ENCODE results near the gene VCX3B.
"Not testable (repeated sequence)": the region's sequence is repeated elsewhere in the genome, so short reads cannot be mapped to it uniquely, and the experiment has no call there.

The VCX3B gene

DNA sequence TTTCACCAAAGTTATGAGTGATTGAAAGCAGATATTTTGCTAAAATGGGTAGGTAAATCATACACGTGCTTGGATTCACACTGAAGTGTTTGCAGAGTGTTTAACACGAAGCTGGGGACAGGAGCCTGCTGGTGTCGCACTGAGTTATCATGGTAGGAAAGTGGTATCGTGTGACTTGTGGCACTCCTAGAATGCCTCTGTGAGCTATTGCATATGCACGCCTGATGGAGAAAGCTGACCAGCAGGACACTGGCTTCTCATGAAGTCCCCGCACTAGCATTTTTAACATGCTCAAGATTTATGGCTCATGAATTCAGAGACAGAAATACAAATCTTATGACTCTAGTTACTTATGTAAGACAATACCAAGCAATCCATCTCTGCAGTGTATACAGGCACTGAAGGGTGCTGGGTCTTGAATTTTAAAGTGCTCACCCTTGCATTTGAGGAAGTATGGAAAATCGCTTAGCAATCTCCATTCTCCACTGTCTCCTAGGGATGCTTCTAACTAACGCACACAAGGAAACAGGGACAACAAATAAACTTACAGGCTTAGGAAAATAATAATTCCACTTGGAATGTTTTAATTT lies 19.8 kb downstream of the VCX3B start:
- Histone ChIP-seq H3K9me3 (ENCODE audit: severe bottlenecking) (no peaks in the 10 kb centered on the region), H3K36me3 (no peaks in the 10 kb centered on the region), H3K27ac (no peak overlapping the region), H3K4me3 (ENCODE audit: low read depth, low read length) (no peak overlapping the region), H3K27me3 (ENCODE audit: insufficient read depth, low read depth, severe bottlenecking) (no peaks in the 10 kb centered on the region)
- no peak for DNase-seq
- TF ChIP-seq CTCF (IDR thresholded peaks at IDR 0.05; ENCODE audit: low read depth, low read length): no peak

GRCh38 chrX:8495036-8495435 lies 30.4 kb downstream of the VCX3B start:
- H3K4me3 ChIP-seq (ENCODE audit: low read depth, low read length); H3K9me3 ChIP-seq (ENCODE audit: severe bottlenecking); H3K27me3 ChIP-seq (ENCODE audit: insufficient read depth, low read depth, severe bottlenecking); DNase-seq; H3K27ac ChIP-seq; H3K36me3 ChIP-seq: not testable (repeated sequence)

DNA sequence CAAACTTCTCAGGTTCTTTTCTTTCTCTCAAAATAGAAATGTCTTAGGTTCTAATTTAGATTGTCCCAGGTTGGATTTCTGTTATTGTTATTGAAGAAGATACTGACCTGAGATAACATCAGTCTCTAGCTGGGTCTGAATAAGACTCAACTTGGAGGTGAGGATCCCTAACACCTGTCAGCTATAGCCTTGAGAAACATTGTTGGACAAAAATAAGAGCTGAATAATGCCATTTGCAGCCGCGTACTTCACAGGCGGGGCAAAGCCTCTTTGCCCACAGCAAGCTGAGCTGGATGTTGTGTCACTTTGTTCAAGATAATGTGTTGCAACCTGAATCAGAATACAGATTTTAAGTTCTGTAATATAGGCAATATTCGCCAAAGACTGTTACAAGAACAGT lies 35.6 kb downstream of the VCX3B start:
- DNase-seq: no peak
- no peak overlapping the region for H3K27ac ChIP-seq

DNA sequence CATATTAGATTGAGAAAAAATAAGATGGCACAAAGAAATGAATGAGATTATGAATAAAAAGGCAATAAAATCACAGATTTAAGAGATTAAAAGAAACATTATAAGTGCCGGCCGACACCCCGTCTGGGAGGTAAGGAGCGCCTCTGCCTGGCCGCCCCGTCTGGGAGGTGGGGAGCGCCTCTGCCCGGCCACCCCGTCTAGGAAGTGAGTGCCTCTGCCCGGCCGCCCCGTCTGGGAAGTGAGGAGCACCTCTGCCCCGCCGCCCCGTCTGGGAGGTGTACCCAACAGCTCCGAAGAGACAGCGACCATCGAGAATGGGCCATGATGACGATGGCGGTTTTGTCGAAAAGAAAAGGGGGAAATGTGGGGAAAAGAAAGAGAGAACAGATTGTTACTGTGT lies 37.5 kb downstream of the VCX3B start:
- not testable (repeated sequence) for H3K9me3 ChIP-seq (ENCODE audit: severe bottlenecking); H3K27ac ChIP-seq; H3K4me3 ChIP-seq (ENCODE audit: low read depth, low read length); H3K27me3 ChIP-seq (ENCODE audit: insufficient read depth, low read depth, severe bottlenecking); H3K36me3 ChIP-seq; DNase-seq

More for the DNA sequence above, 35.6 kb downstream of the VCX3B start:
- Histone ChIP-seq H3K36me3 (no peaks in the 10 kb centered on the region), H3K9me3 (ENCODE audit: severe bottlenecking) (no peaks in the 10 kb centered on the region), H3K27me3 (ENCODE audit: insufficient read depth, low read depth, severe bottlenecking) (no peaks in the 10 kb centered on the region), H3K4me3 (ENCODE audit: low read depth, low read length) (no peak overlapping the region)
- TF ChIP-seq CTCF (IDR thresholded peaks at IDR 0.05; ENCODE audit: low read depth, low read length): no peak

DNA sequence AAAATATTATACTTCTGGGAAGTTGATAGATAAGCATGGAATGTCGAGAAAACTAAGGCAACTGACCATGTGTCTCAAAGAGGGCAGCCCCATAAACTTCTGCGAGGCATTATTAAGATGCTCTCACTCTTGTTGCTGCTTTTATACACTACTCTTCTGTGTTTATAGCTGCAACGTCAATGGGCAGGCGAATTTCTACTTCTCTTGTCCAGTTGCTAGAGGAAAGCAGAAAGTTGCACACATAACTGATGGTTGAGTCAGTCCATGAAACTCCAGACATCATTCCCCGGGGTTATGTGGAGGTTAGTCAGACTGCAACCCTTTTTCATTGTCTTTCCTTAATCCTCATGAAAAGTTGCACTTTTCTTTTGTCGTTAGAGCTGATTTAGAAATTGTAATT lies 39.8 kb downstream of the VCX3B start:
- no peak for TF ChIP-seq CTCF (IDR thresholded peaks at IDR 0.05; ENCODE audit: low read depth, low read length)
- Histone ChIP-seq H3K27ac (no peak overlapping the region), H3K36me3 (no peaks in the 10 kb centered on the region), H3K9me3 (ENCODE audit: severe bottlenecking) (no peaks in the 10 kb centered on the region), H3K4me3 (ENCODE audit: low read depth, low read length) (no peak overlapping the region), H3K27me3 (ENCODE audit: insufficient read depth, low read depth, severe bottlenecking) (no peaks in the 10 kb centered on the region)
- no peak for DNase-seq

All from WERI-Rb-1 (cell line).